ENCODE measurements around the gene RASSF3. TPM values are rescaled to one million over a fixed set of nuclear protein-coding genes. Genes with fewer than 3 reads are reported as not detected.

The RASSF3 gene
- polyA plus RNA-seq, 1 donor (not counting 4 experiments of a cell fraction or from before 2014, with no cell fraction given): 9.6 TPM

DNA sequence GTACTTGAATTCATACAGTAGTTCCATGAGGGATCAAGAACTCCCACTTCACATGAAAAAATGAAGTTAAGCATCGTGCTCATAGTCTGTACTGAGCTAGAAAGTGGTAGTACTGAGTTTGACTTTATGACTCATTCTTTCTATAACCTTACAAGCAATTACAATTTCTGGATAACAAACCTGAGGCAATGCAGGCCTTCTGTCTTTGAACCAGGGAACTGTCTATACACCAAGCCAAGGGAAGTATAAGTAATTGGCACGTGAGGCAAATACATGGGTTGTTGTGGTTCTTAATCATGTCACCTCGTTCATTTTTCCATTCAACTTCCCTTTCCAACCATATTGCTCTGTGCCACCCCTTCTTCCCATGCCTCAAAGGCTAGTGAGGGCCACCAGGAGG lies 132.1 kb downstream of the RASSF3 start:
- H3K27me3 ChIP-seq (ENCODE audit: control insufficient read depth, extremely low read depth, insufficient read depth, low read length): no peaks in the 10 kb centered on the region
- H3K4me3 ChIP-seq (ENCODE audit: control insufficient read depth in 2 of 3, extremely low read depth in 1 of 3, insufficient read depth in 2 of 3, low read depth in 1 of 3, low read length in 3 of 3): no peak overlapping the region
- H3K4me1 ChIP-seq (ENCODE audit: control insufficient read depth, extremely low read depth, insufficient read depth, low read length): peaks cover 38% of the 10 kb centered on the region
- H3K4me2 ChIP-seq (ENCODE audit: control insufficient read depth, extremely low read depth, insufficient read depth, low read depth, low read length): no peak overlapping the region
- no peak overlapping the region for H3K27ac ChIP-seq (ENCODE audit: control insufficient read depth, insufficient read depth, low read length)
- no peak for FAIRE-seq
- no peaks in the 10 kb centered on the region for H3K79me2 ChIP-seq (ENCODE audit: control insufficient read depth, insufficient read depth, low read length)
- no peak overlapping the region for H3K9ac ChIP-seq (ENCODE audit: control insufficient read depth, extremely low read depth, insufficient read depth, low read length)
- no peak for DNase-seq (ENCODE audit: low read depth, low spot score)
- TF ChIP-seq EZH2 (IDR thresholded peaks at IDR 0.05; ENCODE audit: low read length): no peak
- no peak for TF ChIP-seq CTCF (optimal IDR thresholded peaks at IDR 0.05 in 1 of 3, IDR thresholded peaks at IDR 0.05 in 1 of 3, conservative IDR thresholded peaks at IDR 0.05 in 1 of 3; ENCODE audit: extremely low read depth in 1 of 3, insufficient read depth in 2 of 3, low read length in 3 of 3)
- no peaks in the 10 kb centered on the region for H3K9me3 ChIP-seq (ENCODE audit: control insufficient read depth, low read depth, low read length)
- H4K20me1 ChIP-seq (ENCODE audit: control insufficient read depth, extremely low read depth, insufficient read depth, low read length): no peaks in the 10 kb centered on the region
- H2AFZ ChIP-seq (ENCODE audit: control insufficient read depth, low read length): no peak overlapping the region
- H3K9me1 ChIP-seq (ENCODE audit: control insufficient read depth, extremely low read depth, insufficient read depth, low read length): no peaks in the 10 kb centered on the region
- peaks cover 8 to 31% of the 10 kb centered on the region in 2 experiments for H3K36me3 ChIP-seq (ENCODE audit: control insufficient read depth in 2 of 2, extremely low read depth in 1 of 2, insufficient read depth in 2 of 2, low read length in 2 of 2)
- dilution Hi-C loops (cut with MboI; ENCODE audit: extremely low pct_ligation_motif_present, low sequenced_read_pairs): no loop called here

GRCh38 chr12:64743206-64743605 lies 132.9 kb downstream of the RASSF3 start:
- Histone ChIP-seq H3K36me3 (ENCODE audit: control insufficient read depth in 2 of 2, extremely low read depth in 1 of 2, insufficient read depth in 2 of 2, low read length in 2 of 2) (peaks cover 8 to 38% of the 10 kb centered on the region in 2 experiments), H4K20me1 (ENCODE audit: control insufficient read depth, extremely low read depth, insufficient read depth, low read length) (no peaks in the 10 kb centered on the region), H3K27me3 (ENCODE audit: control insufficient read depth, extremely low read depth, insufficient read depth, low read length) (no peaks in the 10 kb centered on the region), H3K9me1 (ENCODE audit: control insufficient read depth, extremely low read depth, insufficient read depth, low read length) (no peaks in the 10 kb centered on the region), H3K27ac (ENCODE audit: control insufficient read depth, insufficient read depth, low read length) (no peak overlapping the region), H2AFZ (ENCODE audit: control insufficient read depth, low read length) (no peak overlapping the region), H3K4me2 (ENCODE audit: control insufficient read depth, extremely low read depth, insufficient read depth, low read depth, low read length) (no peak overlapping the region), H3K9me3 (ENCODE audit: control insufficient read depth, low read depth, low read length) (no peaks in the 10 kb centered on the region), H3K79me2 (ENCODE audit: control insufficient read depth, insufficient read depth, low read length) (no peaks in the 10 kb centered on the region), H3K4me1 (ENCODE audit: control insufficient read depth, extremely low read depth, insufficient read depth, low read length) (peaks cover 36% of the 10 kb centered on the region), H3K4me3 (ENCODE audit: control insufficient read depth in 2 of 3, extremely low read depth in 1 of 3, insufficient read depth in 2 of 3, low read depth in 1 of 3, low read length in 3 of 3) (no peak overlapping the region), H3K9ac (ENCODE audit: control insufficient read depth, extremely low read depth, insufficient read depth, low read length) (no peak overlapping the region)
- dilution Hi-C loops (cut with MboI; ENCODE audit: extremely low pct_ligation_motif_present, low sequenced_read_pairs): no loop called here
- no peak for TF ChIP-seq EZH2 (IDR thresholded peaks at IDR 0.05; ENCODE audit: low read length)
- TF ChIP-seq CTCF (optimal IDR thresholded peaks at IDR 0.05 in 1 of 3, IDR thresholded peaks at IDR 0.05 in 1 of 3, conservative IDR thresholded peaks at IDR 0.05 in 1 of 3; ENCODE audit: extremely low read depth in 1 of 3, insufficient read depth in 2 of 3, low read length in 3 of 3): no peak
- FAIRE-seq: no peak
- no peak for DNase-seq (ENCODE audit: low read depth, low spot score)

All from keratinocyte (primary cell).